IMR-90 (cell line): ENCODE data around the gene DCC. TPM values are rescaled to one million over a fixed set of nuclear protein-coding genes. Genes with fewer than 3 reads are reported as not detected.

Experiments
- ATAC-seq: fragments of 200-7000 bp; cut with Tn5 transposase; 2 replicates; pipeline ENCODE4 v1.9.1; 2020; ENCODE audit warnings: low read depth, mild to moderate bottlenecking, moderate library complexity
- BruUV-seq: library from RNA; stranded (reverse); fragments of 400-500 nt; replicated peaks from 2 replicates; lab custom pipeline; 2021; lab: Mats Ljungman, UMichigan
- CTCF ChIA-PET: fragments of 300-600 bp; formaldehyde crosslinking; extraction: SDS; loops from one replicate; lab custom pipeline; 2021; ENCODE audit warnings: antibody characterized with exemption; lab: Yijun Ruan, JAX
- POLR2A ChIA-PET: fragments of 300-600 bp; sonication (Branson Sonifier 250); formaldehyde crosslinking; loops from one replicate; lab custom pipeline; 2022; ENCODE audit warnings: antibody characterized with exemption; ENCODE audit not compliant: unreplicated experiment; lab: Charles Lee
- DNase-seq: peaks from one replicate; pipeline ENCODE4 v3.0.0; 2013
- H2AFZ ChIP-seq: replicated peaks from 2 replicates; pipeline ENCODE3; 2013; ENCODE audit warnings: low read length, mild to moderate bottlenecking; ENCODE audit not compliant: poor library complexity
- H2AK5ac ChIP-seq: 2 replicates; pipeline ENCODE4 v1.6.1; 2013; ENCODE audit warnings: low read depth, low read length, inconsistent platforms
- H2AK9ac ChIP-seq: replicated peaks from 2 replicates; pipeline ENCODE3; 2013; ENCODE audit warnings: mild to moderate bottlenecking, low read depth, low read length, moderate library complexity; ENCODE audit not compliant: poor library complexity
- H2BK120ac ChIP-seq: 2 replicates; pipeline ENCODE4 v1.6.1; 2013; ENCODE audit warnings: low read depth, low read length, inconsistent platforms
- H2BK15ac ChIP-seq: 3 replicates; pipeline ENCODE4 v1.6.1; 2013; ENCODE audit warnings: low read depth, low read length, inconsistent platforms
- H2BK20ac ChIP-seq: 2 replicates; pipeline ENCODE4 v1.6.1; 2013; ENCODE audit warnings: low read depth, mild to moderate bottlenecking, inconsistent platforms, low read length, moderate library complexity
- H2BK5ac ChIP-seq: 2 replicates; pipeline ENCODE4 v1.6.1; 2013; ENCODE audit warnings: mild to moderate bottlenecking, low read depth, low read length, inconsistent platforms; ENCODE audit not compliant: poor library complexity, severe bottlenecking
- H3K14ac ChIP-seq: replicated peaks from 2 replicates; pipeline ENCODE4 v1.6.1; 2013; ENCODE audit warnings: low read depth, low read length, inconsistent platforms
- H3K18ac ChIP-seq: 2 replicates; pipeline ENCODE4 v1.6.1; 2013; ENCODE audit warnings: low read depth, low read length, control low read depth
- H3K23ac ChIP-seq: 2 replicates; pipeline ENCODE4 v1.6.1; 2013; ENCODE audit warnings: low read depth, low read length, inconsistent platforms
- H3K27ac ChIP-seq: 2 replicates; pipeline ENCODE4 v1.5.1; 2013; ENCODE audit warnings: mild to moderate bottlenecking, control low read depth, low read length; ENCODE audit not compliant: insufficient read depth
- H3K27me3 ChIP-seq: 2 replicates; pipeline ENCODE4 v1.6.1; 2013; ENCODE audit warnings: low read length; ENCODE audit not compliant: control insufficient read depth, insufficient read depth
- H3K36me3 ChIP-seq: 2 replicates; pipeline ENCODE4 v1.6.1; 2013; ENCODE audit warnings: low read length, mixed read lengths; ENCODE audit not compliant: control insufficient read depth, insufficient read depth
- H3K4ac ChIP-seq: 2 replicates; pipeline ENCODE4 v1.6.1; 2013; ENCODE audit warnings: low read depth, low read length, inconsistent platforms
- H3K4me1 ChIP-seq: 2 replicates; pipeline ENCODE4 v1.6.1; 2013; ENCODE audit warnings: low read length, mixed read lengths; ENCODE audit not compliant: control insufficient read depth, insufficient read depth
- H3K4me2 ChIP-seq: 2 replicates; pipeline ENCODE4 v1.6.1; 2013; ENCODE audit warnings: low read depth, mild to moderate bottlenecking, control low read depth, low read length, moderate library complexity
- H3K4me3 ChIP-seq: 2 replicates; pipeline ENCODE4 v1.5.1; 2013; ENCODE audit warnings: low read depth, mild to moderate bottlenecking, control low read depth, low read length, moderate library complexity; ENCODE audit not compliant: insufficient read depth
- H3K56ac ChIP-seq: 2 replicates; pipeline ENCODE4 v1.6.1; 2013; ENCODE audit warnings: low read length, inconsistent platforms; ENCODE audit not compliant: insufficient read depth; ENCODE audit errors: extremely low read depth
- H3K79me1 ChIP-seq, 2 experiments: 2 replicates each; pipeline ENCODE4 v1.6.1; 2013; ENCODE audit warnings: low read length in 2 of 2, inconsistent platforms in 1 of 2, low read depth in 1 of 2
- H3K9ac ChIP-seq: 2 replicates; pipeline ENCODE4 v1.6.1; 2013; ENCODE audit warnings: low read depth, low read length, control low read depth
- H3K9me1 ChIP-seq: 2 replicates; pipeline ENCODE4 v1.6.1; 2013; ENCODE audit warnings: low read length, inconsistent platforms; ENCODE audit not compliant: insufficient read depth
- H3K9me3 ChIP-seq: 2 replicates; pipeline ENCODE4 v1.6.1; 2013; ENCODE audit warnings: low read length; ENCODE audit not compliant: control insufficient read depth, insufficient read depth
- H4K20me1 ChIP-seq: 2 replicates; pipeline ENCODE4 v1.6.1; 2013; ENCODE audit warnings: low read length, inconsistent platforms; ENCODE audit not compliant: insufficient read depth
- H4K5ac ChIP-seq: 2 replicates; pipeline ENCODE4 v1.6.1; 2013; ENCODE audit warnings: mild to moderate bottlenecking, low read depth, low read length, control low read depth
- H4K8ac ChIP-seq, 2 experiments: 2 replicates each; pipeline ENCODE4 v1.6.1; 2013; ENCODE audit warnings: low read depth in 2 of 2, low read length in 2 of 2, control low read depth in 1 of 2, inconsistent platforms in 1 of 2
- H4K91ac ChIP-seq: 2 replicates; pipeline ENCODE4 v1.6.1; 2013; ENCODE audit warnings: low read depth, low read length, inconsistent platforms; ENCODE audit not compliant: insufficient read depth
- BHLHE40 ChIP-seq: fragments of 150-350 bp; IDR thresholded peaks from 2 replicates; pipeline ENCODE4 v1.6.1; 2016; ENCODE audit warnings: mild to moderate bottlenecking, low read depth, low read length
- CEBPB ChIP-seq: IDR thresholded peaks from 2 replicates; pipeline ENCODE4 v1.6.1; 2012; ENCODE audit warnings: low read depth, low read length, improper control_type of control experiment
- CHD1 ChIP-seq: IDR thresholded peaks from 2 replicates; pipeline ENCODE4 v1.6.1; 2012; ENCODE audit warnings: low read depth, low read length, improper control_type of control experiment
- FOS ChIP-seq: fragments of 150-350 bp; IDR thresholded peaks from 2 replicates; pipeline ENCODE4 v1.6.1; 2016; ENCODE audit warnings: low read depth, low read length
- MAFK ChIP-seq: IDR thresholded peaks from 2 replicates; pipeline ENCODE4 v1.6.1; 2012; ENCODE audit warnings: low read depth, low read length, improper control_type of control experiment
- MAZ ChIP-seq: IDR thresholded peaks from 2 replicates; pipeline ENCODE4 v1.6.1; 2012; ENCODE audit warnings: low read depth, mild to moderate bottlenecking, low read length, improper control_type of control experiment, moderate library complexity, borderline replicate concordance
- MXI1 ChIP-seq: IDR thresholded peaks from 2 replicates; pipeline ENCODE4 v1.6.1; 2012; ENCODE audit warnings: low read depth, mild to moderate bottlenecking, low read length, moderate library complexity, borderline replicate concordance
- NFE2L2 ChIP-seq: fragments of 150-350 bp; IDR thresholded peaks from 2 replicates; pipeline ENCODE4 v1.6.1; 2016; ENCODE audit warnings: low read depth, mild to moderate bottlenecking, low read length
- POLR2A ChIP-seq: IDR thresholded peaks from 2 replicates; pipeline ENCODE4 v1.6.1; 2012; ENCODE audit warnings: mild to moderate bottlenecking, low read depth, low read length
- RAD21 ChIP-seq: IDR thresholded peaks from 2 replicates; pipeline ENCODE4 v1.6.1; 2012; ENCODE audit warnings: low read length, improper control_type of control experiment
- RCOR1 ChIP-seq: IDR thresholded peaks from 2 replicates; pipeline ENCODE4 v1.6.1; 2012; ENCODE audit warnings: mild to moderate bottlenecking, low read length, improper control_type of control experiment; ENCODE audit not compliant: insufficient replicate concordance
- RFX5 ChIP-seq: IDR thresholded peaks from 2 replicates; pipeline ENCODE4 v1.8.0; 2012; ENCODE audit warnings: low read depth, mild to moderate bottlenecking, low read length, moderate library complexity
- SMC3 ChIP-seq: fragments of 150-350 bp; IDR thresholded peaks from 2 replicates; pipeline ENCODE4 v1.6.1; 2016; ENCODE audit warnings: low read depth, mild to moderate bottlenecking, antibody characterized with exemption, low read length, moderate library complexity
- WGBS, 2 experiments: methylation state at CpG; one replicate each; pipeline versions ENCODE4 v1.1.5 to v1.1.7; 2013; ENCODE audit warnings: missing lambda C conversion rate in 2 of 2; ENCODE audit not compliant: insufficient read length in 1 of 2; ENCODE audit errors: extremely low coverage in 2 of 2; 5-methylcytosine and 5-hydroxymethylcytosine counted together
- dilution Hi-C: fragments of 300-500 bp; cut with HindIII; formaldehyde crosslinking; loops from one replicate; pipeline ENCODE4 v1.14.3; 2018; ENCODE audit warnings: low sequenced_read_pairs; ENCODE audit not compliant: unreplicated experiment
- in situ Hi-C: fragments of 300-500 bp; cut with MboI; formaldehyde crosslinking; loops from 3 replicates; pipeline ENCODE4 v1.14.3; 2019; ENCODE audit warnings: low sequenced_read_pairs, inconsistent platforms, mixed read lengths
- intact Hi-C: fragments of 100-400 bp; cut with micrococcal nuclease; formaldehyde crosslinking; loops from 2 replicates; pipeline ENCODE4 v1.10.0; 2022
- polyA plus RNA-seq, 3 experiments: library from polyadenylated mRNA; depleted of rRNA; stranded (reverse); fragments of >200 nt; gene quantifications; 2 replicates each; pipeline ENCODE4 v1.2.3, GENCODE V29; 2012; ENCODE audit warnings: low replicate concordance in 1 of 3
- total RNA-seq: library from RNA; depleted of rRNA; stranded (reverse); fragments of >200 nt; gene quantifications from 2 replicates; pipeline ENCODE4 v1.2.3, GENCODE V29; 2012
- TF ChIP-seq, protein P1 (sequence below): fragments of 150-350 bp; IDR thresholded peaks from 2 replicates; pipeline ENCODE4 v1.6.1; 2016; ENCODE audit warnings: low read depth, mild to moderate bottlenecking, low read length, moderate library complexity, borderline replicate concordance
- TF ChIP-seq, protein P2 (sequence below): fragments of 150-350 bp; IDR thresholded peaks from 2 replicates; pipeline ENCODE4 v1.6.1; 2017; ENCODE audit warnings: mild to moderate bottlenecking, antibody characterized with exemption, low read length, low read depth
- TF ChIP-seq, protein P3 (sequence below): conservative IDR thresholded peaks from 2 replicates; pipeline ENCODE4 v1.5.1; 2012; ENCODE audit warnings: mild to moderate bottlenecking, low read depth, low read length, improper control_type of control experiment

The DCC gene
- total and polyA plus RNA-seq, 2 of the 4 experiments (the other 2 are of a cell fraction) = 0.31 to 0.54 TPM

DNA sequence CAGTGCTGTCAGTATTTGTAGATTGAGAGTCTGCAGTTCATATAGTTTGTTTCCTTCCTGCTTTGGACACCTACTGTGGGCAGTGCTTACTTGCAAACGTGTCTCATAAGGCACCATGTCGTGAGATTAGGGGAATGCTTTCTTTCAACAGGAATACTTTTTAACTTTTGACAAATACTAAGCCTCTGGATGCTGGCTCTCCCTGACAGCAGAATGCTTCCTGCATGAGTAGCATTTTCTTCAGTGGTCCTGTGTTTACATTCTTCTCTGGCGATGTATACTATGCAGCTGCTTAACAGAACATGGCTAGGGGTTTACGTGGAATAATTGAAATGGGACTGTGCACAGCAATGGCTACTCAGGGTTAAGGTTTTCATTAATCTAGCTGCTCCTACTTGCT, 1077.0 kb downstream of the DCC start:
- Histone ChIP-seq H2AK5ac (no peak overlapping the region), H3K18ac (no peak overlapping the region), H2AFZ (no peak overlapping the region), H4K8ac (no peak overlapping the region), H3K56ac (no peak overlapping the region), H3K36me3 (no peaks in the 10 kb centered on the region), H2BK5ac (no peak overlapping the region), H2BK120ac (no peak overlapping the region), H3K27me3 (no peaks in the 10 kb centered on the region), H3K9ac (no peak overlapping the region), H2BK20ac (no peak overlapping the region), H2BK15ac (no peak overlapping the region), H3K79me1 (no peaks in the 10 kb centered on the region), H2AK9ac (no peak overlapping the region), H3K4me3 (no peak overlapping the region), H4K20me1 (no peaks in the 10 kb centered on the region), H3K9me1 (no peaks in the 10 kb centered on the region), H3K9me3 (0 out of 2 replicates have a peak, but pooled peaks cover 5% of the 10 kb centered on the region), H3K14ac (no peak overlapping the region), H3K4ac (no peak overlapping the region), H3K4me2 (no peak overlapping the region), H3K23ac (no peak overlapping the region), H3K4me1 (no peaks in the 10 kb centered on the region), H4K5ac (no peak overlapping the region), H4K91ac (no peak overlapping the region), H3K27ac (no peak overlapping the region)
- ChIA-PET POLR2A (no interaction called here), CTCF (no interaction called here)
- TF ChIP-seq SMC3 (no peak), CHD1 (no peak), RAD21 (no peak), BHLHE40 (no peak), POLR2A (no peak), RFX5 (no peak), NFE2L2 (no peak), RCOR1 (no peak), MXI1 (no peak), FOS (no peak), CEBPB (no peak), MAZ (no peak), MAFK (no peak)
- TF ChIP-seq, protein P1, sequence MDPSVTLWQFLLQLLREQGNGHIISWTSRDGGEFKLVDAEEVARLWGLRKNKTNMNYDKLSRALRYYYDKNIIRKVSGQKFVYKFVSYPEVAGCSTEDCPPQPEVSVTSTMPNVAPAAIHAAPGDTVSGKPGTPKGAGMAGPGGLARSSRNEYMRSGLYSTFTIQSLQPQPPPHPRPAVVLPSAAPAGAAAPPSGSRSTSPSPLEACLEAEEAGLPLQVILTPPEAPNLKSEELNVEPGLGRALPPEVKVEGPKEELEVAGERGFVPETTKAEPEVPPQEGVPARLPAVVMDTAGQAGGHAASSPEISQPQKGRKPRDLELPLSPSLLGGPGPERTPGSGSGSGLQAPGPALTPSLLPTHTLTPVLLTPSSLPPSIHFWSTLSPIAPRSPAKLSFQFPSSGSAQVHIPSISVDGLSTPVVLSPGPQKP = no peak
- TF ChIP-seq, protein P2, sequence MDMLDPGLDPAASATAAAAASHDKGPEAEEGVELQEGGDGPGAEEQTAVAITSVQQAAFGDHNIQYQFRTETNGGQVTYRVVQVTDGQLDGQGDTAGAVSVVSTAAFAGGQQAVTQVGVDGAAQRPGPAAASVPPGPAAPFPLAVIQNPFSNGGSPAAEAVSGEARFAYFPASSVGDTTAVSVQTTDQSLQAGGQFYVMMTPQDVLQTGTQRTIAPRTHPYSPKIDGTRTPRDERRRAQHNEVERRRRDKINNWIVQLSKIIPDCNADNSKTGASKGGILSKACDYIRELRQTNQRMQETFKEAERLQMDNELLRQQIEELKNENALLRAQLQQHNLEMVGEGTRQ = no peak
- TF ChIP-seq, protein P3, sequence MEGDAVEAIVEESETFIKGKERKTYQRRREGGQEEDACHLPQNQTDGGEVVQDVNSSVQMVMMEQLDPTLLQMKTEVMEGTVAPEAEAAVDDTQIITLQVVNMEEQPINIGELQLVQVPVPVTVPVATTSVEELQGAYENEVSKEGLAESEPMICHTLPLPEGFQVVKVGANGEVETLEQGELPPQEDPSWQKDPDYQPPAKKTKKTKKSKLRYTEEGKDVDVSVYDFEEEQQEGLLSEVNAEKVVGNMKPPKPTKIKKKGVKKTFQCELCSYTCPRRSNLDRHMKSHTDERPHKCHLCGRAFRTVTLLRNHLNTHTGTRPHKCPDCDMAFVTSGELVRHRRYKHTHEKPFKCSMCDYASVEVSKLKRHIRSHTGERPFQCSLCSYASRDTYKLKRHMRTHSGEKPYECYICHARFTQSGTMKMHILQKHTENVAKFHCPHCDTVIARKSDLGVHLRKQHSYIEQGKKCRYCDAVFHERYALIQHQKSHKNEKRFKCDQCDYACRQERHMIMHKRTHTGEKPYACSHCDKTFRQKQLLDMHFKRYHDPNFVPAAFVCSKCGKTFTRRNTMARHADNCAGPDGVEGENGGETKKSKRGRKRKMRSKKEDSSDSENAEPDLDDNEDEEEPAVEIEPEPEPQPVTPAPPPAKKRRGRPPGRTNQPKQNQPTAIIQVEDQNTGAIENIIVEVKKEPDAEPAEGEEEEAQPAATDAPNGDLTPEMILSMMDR = no peak
- no CpG with 5 or more reads among the region's 4 CpGs for WGBS, 2 experiments
- ATAC-seq (no peak), DNase-seq (no peak)
- dilution Hi-C loops = no loop called here
- intact Hi-C loops = no loop called here
- no TSS peak for BruUV-seq
- in situ Hi-C loops = no loop called here
